GM12878 (cell line): ENCODE results near the gene CTNNA2. TPM values are rescaled to one million over a fixed set of nuclear protein-coding genes. Genes with fewer than 3 reads are reported as not detected.

ENCODE experiments used
- ATAC-seq: fragments of 200-7000 bp; cut with Tn5 transposase; 3 replicates; pipeline ENCODE4 v1.9.1; 2020; ENCODE audit warnings: mild to moderate bottlenecking, moderate library complexity
- BruUV-seq: library from RNA; stranded (reverse); fragments of 400-500 nt; replicated peaks from 2 replicates; lab custom pipeline; 2021; lab: Mats Ljungman, UMichigan
- CTCF ChIA-PET: fragments of 300-600 bp; sonication (Branson Sonifier 250); formaldehyde crosslinking; extraction: SDS; loops from one replicate; lab custom pipeline; 2021; ENCODE audit warnings: inconsistent platforms; lab: Yijun Ruan, JAX
- POLR2A ChIA-PET: fragments of 350-600 bp; formaldehyde crosslinking; extraction: SDS; loops from one replicate; lab custom pipeline; 2021; ENCODE audit warnings: inconsistent platforms; lab: Charles Lee
- RAD21 ChIA-PET: fragments of 300-600 bp; sonication (Branson Sonifier 250); formaldehyde crosslinking; loops from one replicate; lab custom pipeline; 2023; ENCODE audit warnings: antibody characterized with exemption; ENCODE audit not compliant: unreplicated experiment; lab: Charles Lee
- SMC1A ChIA-PET: fragments of 300-600 bp; sonication (Branson Sonifier 250); formaldehyde crosslinking; loops from one replicate; lab custom pipeline; 2023; ENCODE audit not compliant: unreplicated experiment, uncharacterized antibody; lab: Charles Lee
- DNase-seq: peaks from one replicate; pipeline ENCODE4 v3.0.0-alpha.2; 2011; ENCODE audit warnings: low read depth, low spot score
- FAIRE-seq: peaks from 3 replicates; lab custom pipeline; 2011; peaks lifted over from hg19 to GRCh38; lab: Jason Lieb, UNC
- H2AFZ ChIP-seq: 2 replicates; pipeline ENCODE4 v1.6.0; 2011; ENCODE audit warnings: low read depth, low read length, control low read depth; ENCODE audit not compliant: control insufficient read depth
- H3K27ac ChIP-seq: 2 replicates; pipeline ENCODE4 v1.5.1; 2011; ENCODE audit warnings: control low read depth; ENCODE audit not compliant: control insufficient read depth, insufficient read depth
- H3K27me3 ChIP-seq, 2 experiments: replicated peaks in 1 of 2; 2 replicates each; pipeline versions ENCODE4 v1.6.0 to v1.6.1; 2011; ENCODE audit warnings: low read length in 1 of 2; ENCODE audit not compliant: control insufficient read depth in 2 of 2, insufficient read depth in 2 of 2
- H3K36me3 ChIP-seq, 2 experiments: 2 replicates each; pipeline ENCODE4 v1.5.1; 2011; ENCODE audit warnings: low read length in 1 of 2; ENCODE audit not compliant: control insufficient read depth in 2 of 2, insufficient read depth in 2 of 2
- H3K4me1 ChIP-seq: 2 replicates; pipeline ENCODE4 v1.6.1; 2011; ENCODE audit warnings: mild to moderate bottlenecking, low read length, moderate library complexity, mixed read lengths; ENCODE audit not compliant: control insufficient read depth, insufficient read depth
- H3K4me2 ChIP-seq: 2 replicates; pipeline ENCODE4 v1.6.0; 2011; ENCODE audit warnings: control low read depth; ENCODE audit not compliant: control insufficient read depth, insufficient read depth
- H3K4me3 ChIP-seq: fragments of 200-600 bp; sonication (generic); 2 replicates; pipeline ENCODE4 v1.5.1; 2016
- H3K79me2 ChIP-seq: 2 replicates; pipeline ENCODE4 v1.6.0; 2011; ENCODE audit warnings: low read length; ENCODE audit not compliant: control insufficient read depth, insufficient read depth
- H3K9ac ChIP-seq: 2 replicates; pipeline ENCODE4 v1.8.0; 2011; ENCODE audit warnings: low read length, control low read depth, mixed read lengths; ENCODE audit not compliant: control insufficient read depth, insufficient read depth
- H3K9me3 ChIP-seq: replicated peaks from 3 replicates; pipeline ENCODE4 v1.5.1; 2011; ENCODE audit warnings: mild to moderate bottlenecking, low read length; ENCODE audit not compliant: control insufficient read depth, insufficient read depth
- H4K20me1 ChIP-seq: 2 replicates; pipeline ENCODE4 v1.6.0; 2011; ENCODE audit not compliant: control insufficient read depth, insufficient read depth
- ATF3 ChIP-seq: IDR thresholded peaks from 2 replicates; pipeline ENCODE4 v1.6.1; 2011; ENCODE audit warnings: low read depth, mild to moderate bottlenecking, low read length, moderate library complexity, borderline replicate concordance; ENCODE audit errors: extremely low read depth
- IRF4 ChIP-seq: IDR thresholded peaks from 2 replicates; pipeline ENCODE4 v1.6.1; 2011; ENCODE audit warnings: low read depth, low read length
- KDM1A ChIP-seq: fragments of 200-600 bp; sonication (generic); IDR thresholded peaks from 2 replicates; pipeline ENCODE4 v1.6.1; 2016; ENCODE audit warnings: borderline replicate concordance
- MXI1 ChIP-seq: fragments of 150-350 bp; IDR thresholded peaks from 2 replicates; pipeline ENCODE4 v1.6.1; 2011; ENCODE audit warnings: low read depth, mild to moderate bottlenecking, inconsistent platforms, low read length, improper control_type of control experiment
- MYB ChIP-seq: fragments of 150-350 bp; IDR thresholded peaks from 2 replicates; pipeline ENCODE4 v1.6.1; 2014; ENCODE audit warnings: mild to moderate bottlenecking, low read depth, low read length, borderline replicate concordance
- NFYB ChIP-seq: IDR thresholded peaks from 2 replicates; pipeline ENCODE4 v1.6.1; 2011; ENCODE audit warnings: low read depth, mild to moderate bottlenecking, low read length, improper control_type of control experiment, moderate library complexity; ENCODE audit not compliant: insufficient read depth
- NR2F1 ChIP-seq: fragments of 450-650 bp; conservative IDR thresholded peaks from 2 replicates; pipeline ENCODE4 v1.6.1; 2017; ENCODE audit warnings: mild to moderate bottlenecking
- PML ChIP-seq: IDR thresholded peaks from 2 replicates; pipeline ENCODE4 v1.6.1; 2012; ENCODE audit warnings: low read length, inconsistent platforms
- SMARCA5 ChIP-seq: fragments of 450-650 bp; IDR thresholded peaks from 2 replicates; pipeline ENCODE4 v1.6.1; 2017; ENCODE audit warnings: mild to moderate bottlenecking
- SUPT20H ChIP-seq: IDR thresholded peaks from 2 replicates; pipeline ENCODE4 v1.6.1; 2011; ENCODE audit warnings: low read depth, mild to moderate bottlenecking, low read length, moderate library complexity, borderline replicate concordance; ENCODE audit not compliant: control insufficient read depth
- in situ Hi-C: fragments of 300-500 bp; cut with MboI; formaldehyde crosslinking; loops from 9 replicates; pipeline ENCODE4 v1.14.3; 2018; ENCODE audit warnings: mixed read lengths
- intact Hi-C: fragments of 100-400 bp; cut with micrococcal nuclease; formaldehyde crosslinking; loops from one replicate; pipeline ENCODE4 v1.14.2; 2022; ENCODE audit not compliant: unreplicated experiment
- polyA plus RNA-seq, 11 experiments: library from polyadenylated mRNA; depleted of rRNA in 4 of 11; unstranded in 6 of 11; stranded (reverse) in 5 of 11; fragments of >200 nt; fragmentation: Nextera tagmentation in 4 of 11; fragmentation: Illumina TruSeq in 1 of 11; extraction: Ambion mirVana in 4 of 11; extraction: Trizol in 1 of 11; gene quantifications; 1 replicate in 1 of 11; 2 replicates in 10 of 11; pipeline versions ENCODE4 v1.2.1 to v1.2.3, GENCODE V29; 2011 to 2016; ENCODE audit warnings: inconsistent platforms in 2 of 11, missing spikeins in 2 of 11, low read depth in 1 of 11
- total RNA-seq, 4 experiments: library from RNA; depleted of rRNA in 3 of 4; stranded (reverse); fragments of >200 nt in 3 of 4; fragmentation: Illumina TruSeq in 1 of 4; extraction: Trizol in 1 of 4; gene quantifications; 2 replicates each; pipeline versions ENCODE4 v1.2.1 to v1.2.3, GENCODE V29; 2013 to 2021
- TF ChIP-seq, protein P1 (sequence below): fragments of 450-650 bp; IDR thresholded peaks from 2 replicates; pipeline ENCODE4 v1.6.1; 2018; ENCODE audit warnings: mild to moderate bottlenecking, low read depth, moderate library complexity; ENCODE audit not compliant: partially characterized antibody
- TF ChIP-seq, protein P2 (sequence below): IDR thresholded peaks from 2 replicates; pipeline ENCODE4 v1.6.1; 2011; ENCODE audit warnings: borderline replicate concordance, low read depth, mild to moderate bottlenecking, moderate library complexity, low read length; ENCODE audit not compliant: insufficient read depth, poor library complexity, severe bottlenecking

CTNNA2 gene
- total and polyA plus RNA-seq, 10 of the 15 experiments (the other 5 are each of a cell fraction or from before 2014, with no cell fraction given) = 2.4 to 36.2 (median 6.6) TPM

- no peak for ATAC-seq
- Histone ChIP-seq H4K20me1 (no peaks in the 10 kb centered on the region), H3K27me3 (no peaks in the 10 kb centered on the region), H3K9ac (no peak overlapping the region), H3K4me2 (no peak overlapping the region), H3K79me2 (no peaks in the 10 kb centered on the region), H2AFZ (no peak overlapping the region), H3K4me3 (no peak overlapping the region)
- FAIRE-seq = no peak
- intact Hi-C loops = no loop called here
- POLR2A ChIA-PET = no interaction called here
- in situ Hi-C loops = no loop called here
- no peak for DNase-seq
- SMC1A ChIA-PET = no interaction called here
- no TSS peak for BruUV-seq
- CTCF ChIA-PET = interaction anchor here (4.2 kb wide), 1 partner anchor 14 kb away, joined by 22 read pairs; no protein-coding TSS in a partner anchor
- RAD21 ChIA-PET = no interaction called here
- TF ChIP-seq, protein P1, sequence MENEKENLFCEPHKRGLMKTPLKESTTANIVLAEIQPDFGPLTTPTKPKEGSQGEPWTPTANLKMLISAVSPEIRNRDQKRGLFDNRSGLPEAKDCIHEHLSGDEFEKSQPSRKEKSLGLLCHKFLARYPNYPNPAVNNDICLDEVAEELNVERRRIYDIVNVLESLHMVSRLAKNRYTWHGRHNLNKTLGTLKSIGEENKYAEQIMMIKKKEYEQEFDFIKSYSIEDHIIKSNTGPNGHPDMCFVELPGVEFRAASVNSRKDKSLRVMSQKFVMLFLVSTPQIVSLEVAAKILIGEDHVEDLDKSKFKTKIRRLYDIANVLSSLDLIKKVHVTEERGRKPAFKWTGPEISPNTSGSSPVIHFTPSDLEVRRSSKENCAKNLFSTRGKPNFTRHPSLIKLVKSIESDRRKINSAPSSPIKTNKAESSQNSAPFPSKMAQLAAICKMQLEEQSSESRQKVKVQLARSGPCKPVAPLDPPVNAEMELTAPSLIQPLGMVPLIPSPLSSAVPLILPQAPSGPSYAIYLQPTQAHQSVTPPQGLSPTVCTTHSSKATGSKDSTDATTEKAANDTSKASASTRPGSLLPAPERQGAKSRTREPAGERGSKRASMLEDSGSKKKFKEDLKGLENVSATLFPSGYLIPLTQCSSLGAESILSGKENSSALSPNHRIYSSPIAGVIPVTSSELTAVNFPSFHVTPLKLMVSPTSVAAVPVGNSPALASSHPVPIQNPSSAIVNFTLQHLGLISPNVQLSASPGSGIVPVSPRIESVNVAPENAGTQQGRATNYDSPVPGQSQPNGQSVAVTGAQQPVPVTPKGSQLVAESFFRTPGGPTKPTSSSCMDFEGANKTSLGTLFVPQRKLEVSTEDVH = no peak
- TF ChIP-seq KDM1A = no peak
- no peak for TF ChIP-seq SUPT20H
- TF ChIP-seq NR2F1 = no peak
- TF ChIP-seq, protein P2, sequence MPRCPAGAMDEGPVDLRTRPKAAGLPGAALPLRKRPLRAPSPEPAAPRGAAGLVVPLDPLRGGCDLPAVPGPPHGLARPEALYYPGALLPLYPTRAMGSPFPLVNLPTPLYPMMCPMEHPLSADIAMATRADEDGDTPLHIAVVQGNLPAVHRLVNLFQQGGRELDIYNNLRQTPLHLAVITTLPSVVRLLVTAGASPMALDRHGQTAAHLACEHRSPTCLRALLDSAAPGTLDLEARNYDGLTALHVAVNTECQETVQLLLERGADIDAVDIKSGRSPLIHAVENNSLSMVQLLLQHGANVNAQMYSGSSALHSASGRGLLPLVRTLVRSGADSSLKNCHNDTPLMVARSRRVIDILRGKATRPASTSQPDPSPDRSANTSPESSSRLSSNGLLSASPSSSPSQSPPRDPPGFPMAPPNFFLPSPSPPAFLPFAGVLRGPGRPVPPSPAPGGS = no peak
- TF ChIP-seq NFYB = no peak
- no peak for TF ChIP-seq MYB
- TF ChIP-seq ATF3 = no peak
- TF ChIP-seq SMARCA5 = no peak
- no peak for TF ChIP-seq PML
- no peak for TF ChIP-seq MXI1
- no peak for TF ChIP-seq IRF4
- TF ChIP-seq, all 136 proteins: peak for 0
- Histone ChIP-seq H3K9me3 (no peaks in the 10 kb centered on the region), H3K27ac (no peak overlapping the region), H3K36me3 (no peaks in the 10 kb centered on the region), H3K4me1 (no peaks in the 10 kb centered on the region)
These were observed 388.3 kb downstream of the CTNNA2 start for GRCh38 chr2:79901161-79901560.
